H9 (cell line): ENCODE measurements around the gene TMEM156. TPM values are rescaled to one million over a fixed set of nuclear protein-coding genes. Genes with fewer than 3 reads are reported as not detected.

Experiments
- DNase-seq: peaks from one replicate; pipeline ENCODE4 v3.0.0-alpha.2; 2017
- H2AFZ ChIP-seq: one replicate; pipeline ENCODE4 v1.6.1; 2013; ENCODE audit warnings: mild to moderate bottlenecking, low read length, control low read depth, moderate library complexity
- H2AK5ac ChIP-seq: 2 replicates; pipeline ENCODE4 v1.6.1; 2013; ENCODE audit warnings: low read length, control low read depth, mixed read lengths; ENCODE audit not compliant: insufficient read length
- H2BK120ac ChIP-seq: one replicate; pipeline ENCODE4 v1.6.1; 2013; ENCODE audit warnings: low read depth, mild to moderate bottlenecking, low read length, control low read depth, inconsistent platforms; ENCODE audit not compliant: poor library complexity, severe bottlenecking
- H2BK12ac ChIP-seq: 2 replicates; pipeline ENCODE4 v1.6.1; 2013; ENCODE audit warnings: low read length, control low read depth, mixed read lengths, low read depth; ENCODE audit not compliant: insufficient read length
- H2BK15ac ChIP-seq: 2 replicates; pipeline ENCODE4 v1.6.1; 2013; ENCODE audit warnings: low read depth, low read length, control low read depth
- H2BK20ac ChIP-seq: one replicate; pipeline ENCODE4 v1.6.1; 2013; ENCODE audit warnings: low read depth, mild to moderate bottlenecking, low read length, control low read depth, inconsistent platforms; ENCODE audit not compliant: poor library complexity, severe bottlenecking
- H2BK5ac ChIP-seq: 2 replicates; pipeline ENCODE4 v1.6.1; 2013; ENCODE audit warnings: low read length, control low read depth, mixed read lengths; ENCODE audit not compliant: insufficient read length
- H3K14ac ChIP-seq: 2 replicates; pipeline ENCODE4 v1.6.1; 2013; ENCODE audit warnings: low read length, control low read depth; ENCODE audit not compliant: insufficient read depth
- H3K18ac ChIP-seq: 2 replicates; pipeline ENCODE4 v1.6.1; 2013; ENCODE audit warnings: low read depth, mild to moderate bottlenecking, mixed read lengths, low read length, control low read depth; ENCODE audit not compliant: insufficient read length
- H3K23ac ChIP-seq: 2 replicates; pipeline ENCODE4 v1.6.1; 2013; ENCODE audit warnings: low read length, control low read depth, mixed read lengths, low read depth; ENCODE audit not compliant: insufficient read length
- H3K23me2 ChIP-seq: 2 replicates; pipeline ENCODE4 v1.6.1; 2013; ENCODE audit warnings: low read depth, mild to moderate bottlenecking, mixed read lengths, low read length, control low read depth; ENCODE audit not compliant: insufficient read length, poor library complexity, severe bottlenecking
- H3K27ac ChIP-seq: 2 replicates; pipeline ENCODE4 v1.5.1; 2013; ENCODE audit warnings: low read length, control low read depth, mixed read lengths, low read depth; ENCODE audit not compliant: insufficient read length
- H3K27me3 ChIP-seq: 2 replicates; pipeline ENCODE4 v1.6.1; 2013; ENCODE audit warnings: low read length, control low read depth, inconsistent platforms; ENCODE audit not compliant: insufficient read depth
- H3K4ac ChIP-seq: 2 replicates; pipeline ENCODE4 v1.6.1; 2013; ENCODE audit warnings: low read depth, mild to moderate bottlenecking, control low read depth, inconsistent platforms, low read length, moderate library complexity
- H3K4me1 ChIP-seq: 2 replicates; pipeline ENCODE4 v1.6.1; 2013; ENCODE audit warnings: low read length, control low read depth, inconsistent platforms; ENCODE audit not compliant: insufficient read depth
- H3K4me2 ChIP-seq: 2 replicates; pipeline ENCODE4 v1.6.1; 2013; ENCODE audit warnings: low read length, control low read depth, mixed read lengths; ENCODE audit not compliant: insufficient read length, insufficient read depth
- H3K56ac ChIP-seq: 2 replicates; pipeline ENCODE4 v1.6.1; 2013; ENCODE audit warnings: low read depth, mild to moderate bottlenecking, mixed read lengths, low read length, control low read depth; ENCODE audit not compliant: insufficient read length
- H3K79me1 ChIP-seq: 2 replicates; pipeline ENCODE4 v1.6.1; 2013; ENCODE audit warnings: low read depth, mild to moderate bottlenecking, moderate library complexity, low read length, control low read depth, inconsistent platforms; ENCODE audit not compliant: insufficient read depth, poor library complexity, severe bottlenecking
- H3K79me2 ChIP-seq: 2 replicates; pipeline ENCODE4 v1.6.1; 2013; ENCODE audit warnings: low read length, control low read depth, inconsistent platforms; ENCODE audit not compliant: insufficient read depth
- H3K9ac ChIP-seq: 2 replicates; pipeline ENCODE4 v1.6.1; 2013; ENCODE audit warnings: low read length, control low read depth, mixed read lengths; ENCODE audit not compliant: insufficient read length; ENCODE audit errors: extremely low read depth
- H3K9me3 ChIP-seq: one replicate; pipeline ENCODE4 v1.6.1; 2013; ENCODE audit warnings: low read depth, low read length, inconsistent platforms; ENCODE audit not compliant: control insufficient read depth
- H3T11ph ChIP-seq: one replicate; pipeline ENCODE4 v1.6.1; 2013; ENCODE audit warnings: mild to moderate bottlenecking, low read length, control low read depth, inconsistent platforms
- H4K20me1 ChIP-seq: one replicate; pipeline ENCODE4 v1.6.1; 2013; ENCODE audit not compliant: control insufficient read depth, insufficient read length, insufficient read depth
- H4K5ac ChIP-seq: 2 replicates; pipeline ENCODE4 v1.6.1; 2013; ENCODE audit warnings: low read depth, mild to moderate bottlenecking, mixed read lengths, low read length, control low read depth; ENCODE audit not compliant: insufficient read length
- H4K8ac ChIP-seq: replicated peaks from 2 replicates; pipeline ENCODE4 v1.6.1; 2013; ENCODE audit warnings: low read length, control low read depth, mixed read lengths, low read depth; ENCODE audit not compliant: insufficient read length
- H4K91ac ChIP-seq: 2 replicates; pipeline ENCODE4 v1.6.1; 2013; ENCODE audit warnings: low read depth, mild to moderate bottlenecking, moderate library complexity, mixed read lengths, low read length, control low read depth; ENCODE audit not compliant: insufficient read length
- H3K27ac Mint-ChIP-seq, 3 experiments: 2 replicates in 2 of 3; 3 replicates in 1 of 3; pipeline ENCODE4 v1.8.0; 2020 to 2021; ENCODE audit warnings: mixed read lengths in 3 of 3, mild to moderate bottlenecking in 1 of 3, moderate library complexity in 1 of 3
- H3K27me3 Mint-ChIP-seq: 2 replicates; pipeline ENCODE4 v1.8.0; 2021; ENCODE audit warnings: low read depth, mild to moderate bottlenecking, moderate library complexity, mixed read lengths
- H3K36me3 Mint-ChIP-seq, 3 experiments: 2 replicates in 2 of 3; 3 replicates in 1 of 3; pipeline ENCODE4 v1.8.0; 2020 to 2021; ENCODE audit warnings: low read depth in 3 of 3, mixed read lengths in 3 of 3; ENCODE audit not compliant: insufficient read depth in 1 of 3
- H3K4me1 Mint-ChIP-seq, 2 experiments: 2 replicates each; pipeline ENCODE4 v1.8.0; 2020; ENCODE audit warnings: mixed read lengths in 2 of 2
- H3K4me3 Mint-ChIP-seq, 2 experiments: 2 replicates in 1 of 2; 3 replicates in 1 of 2; pipeline ENCODE4 v1.8.0; 2020 to 2021; ENCODE audit warnings: mild to moderate bottlenecking in 2 of 2, mixed read lengths in 2 of 2, moderate library complexity in 1 of 2
- H3K9me3 Mint-ChIP-seq, 2 experiments: 2 replicates in 1 of 2; 3 replicates in 1 of 2; pipeline ENCODE4 v1.8.0; 2020; ENCODE audit warnings: mild to moderate bottlenecking in 2 of 2, mixed read lengths in 2 of 2, moderate library complexity in 1 of 2
- CTCF ChIP-seq: fragments of 200-600 bp; sonication (generic); conservative IDR thresholded peaks from 3 replicates; pipeline ENCODE4 v1.8.0; 2021; ENCODE audit warnings: antibody characterized with exemption, mild to moderate bottlenecking
- WGBS: extraction: QIAGEN DNeasy Blood & Tissue Kit; methylation state at CpG from one replicate; pipeline ENCODE4 v1.1.7; 2013; ENCODE audit warnings: missing lambda C conversion rate, low lambda C conversion rate, mixed read lengths; ENCODE audit not compliant: insufficient read length; ENCODE audit errors: extremely low coverage; 5-methylcytosine and 5-hydroxymethylcytosine counted together
- total RNA-seq: library from RNA; stranded (reverse); gene quantifications from 2 replicates; pipeline ENCODE4 v1.2.1, GENCODE V29; 2021

Gene TMEM156
- total RNA-seq, 1 experiment from 2014 or later: not detected

- no peak overlapping the region for H4K8ac ChIP-seq
- H2BK15ac ChIP-seq: no peak overlapping the region
- no CpG with 5 or more reads among the region's 6 CpGs for WGBS
- no peak overlapping the region for H3K56ac ChIP-seq
- Mint-ChIP-seq H3K36me3 (peaks cover 0 to 8% (median 7%) of the 10 kb centered on the region in 3 experiments; a peak in 5 of 7 replicates), H3K27ac (0 out of 7 replicates have a peak overlapping the region, but pooled peaks of 1 of the 3 experiments have one; percentile 10), H3K9me3 (no peaks in the 10 kb centered on the region; a peak in 1 of 5 replicates), H3K4me3 (no peak overlapping the region), H3K27me3 (no peaks in the 10 kb centered on the region; the same call in 1 of the 2 replicates), H3K4me1 (peaks cover 0 to 7% of the 10 kb centered on the region in 2 experiments; a peak in 1 of 4 replicates)
- H2BK5ac ChIP-seq: no peak overlapping the region
- no peak overlapping the region for H2BK12ac ChIP-seq
- H3K23me2 ChIP-seq: no peaks in the 10 kb centered on the region
- no peak overlapping the region for H2BK120ac ChIP-seq
- no peak overlapping the region for H3K27ac ChIP-seq
- H3K18ac ChIP-seq: no peak overlapping the region
- no peak overlapping the region for H3K9ac ChIP-seq
- no peak overlapping the region for H4K91ac ChIP-seq
- no peak overlapping the region for H4K5ac ChIP-seq
- H3K27me3 ChIP-seq: no peaks in the 10 kb centered on the region
- no peak overlapping the region for H2AK5ac ChIP-seq
- no peak for DNase-seq
- no peak overlapping the region for H2AFZ ChIP-seq
- no peaks in the 10 kb centered on the region for H3K79me2 ChIP-seq
- H2BK20ac ChIP-seq: no peak overlapping the region
- no peaks in the 10 kb centered on the region for H3K79me1 ChIP-seq
- H3K4me2 ChIP-seq: no peak overlapping the region
- H3T11ph ChIP-seq: no peak overlapping the region
- H3K9me3 ChIP-seq: no peaks in the 10 kb centered on the region
- no peak overlapping the region for H3K23ac ChIP-seq
- H3K4me1 ChIP-seq: no peaks in the 10 kb centered on the region
- no peaks in the 10 kb centered on the region for H4K20me1 ChIP-seq
- no peak overlapping the region for H3K4ac ChIP-seq
- TF ChIP-seq CTCF: no peak
- no peak overlapping the region for H3K14ac ChIP-seq
Measured at GRCh38 chr4:38920677-38921076, 111.5 kb downstream of the TMEM156 start.
